ENCODE data around the gene CLIC5.

The CLIC5 gene

DNA sequence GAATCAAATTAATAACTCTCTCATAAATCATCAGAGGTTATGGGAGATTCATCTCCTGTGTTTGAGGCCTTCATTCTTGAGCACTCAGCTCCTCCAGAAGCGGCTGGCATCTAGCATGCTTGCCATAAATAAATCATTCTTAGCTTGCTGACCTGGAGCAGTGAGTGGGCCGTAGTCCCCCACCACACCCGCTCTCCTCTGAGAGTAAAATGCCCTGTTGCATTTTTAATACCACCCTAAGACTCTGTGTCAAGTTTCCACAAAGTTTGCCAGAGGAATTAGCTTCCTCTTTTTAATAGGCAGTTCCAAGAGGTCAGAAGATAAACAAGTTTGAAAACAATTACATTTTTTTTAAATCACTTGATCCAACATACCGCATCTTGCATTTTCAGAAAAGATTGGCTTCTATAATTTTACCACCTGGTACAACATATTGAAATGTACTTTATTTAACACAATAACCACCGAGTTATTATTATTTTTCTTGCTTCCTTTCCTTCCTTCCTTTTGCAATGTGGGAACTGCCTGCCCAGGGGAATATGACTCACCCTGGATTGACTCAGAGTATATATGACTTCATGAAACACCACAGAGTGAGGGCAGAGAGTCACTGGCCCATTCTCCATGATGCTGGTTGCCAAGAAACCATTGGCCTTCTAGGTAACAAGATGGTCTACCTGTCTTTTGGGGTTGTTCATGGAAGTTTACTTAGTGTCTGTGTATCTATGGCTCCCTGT is 29.4 kb upstream of the CLIC5 start:
- H3K9ac ChIP-seq (ENCODE audit: low read depth, low read length, poor library complexity, severe bottlenecking) = no peak overlapping the region

DNA sequence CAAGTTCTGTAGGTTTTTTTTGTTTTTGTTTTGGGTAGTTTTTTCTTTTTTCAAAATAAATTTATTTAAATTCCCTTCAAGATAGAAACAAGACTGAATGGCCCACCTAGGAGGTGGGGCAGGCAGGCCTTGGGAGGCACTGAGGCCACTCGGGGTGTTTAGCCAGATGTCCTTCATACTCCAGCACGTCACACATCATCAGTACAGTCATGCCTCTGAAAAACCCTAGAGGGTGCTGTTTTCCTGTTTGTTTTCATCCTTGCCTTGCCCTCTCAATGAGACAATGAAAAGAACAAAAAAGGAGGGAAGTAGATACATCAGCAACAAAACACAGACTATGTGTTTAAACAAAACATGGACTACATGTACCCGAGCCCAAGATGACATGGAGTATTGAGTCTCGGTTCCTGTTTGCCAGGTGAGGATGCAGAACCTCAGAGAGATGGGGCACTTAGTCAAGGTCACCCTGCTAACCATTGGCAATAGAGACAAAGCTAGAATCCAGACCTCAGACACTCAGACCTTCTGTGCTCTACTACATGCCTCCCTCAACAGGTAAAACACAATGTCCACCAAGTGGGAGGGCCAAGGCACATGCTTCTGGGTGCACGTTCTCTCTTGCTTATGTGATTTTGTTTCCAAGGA is 26.8 kb upstream of the CLIC5 start:
- TF ChIP-seq EZH2phosphoT487 (IDR thresholded peaks at IDR 0.05; ENCODE audit: borderline replicate concordance) (no peak), CTCF (conservative IDR thresholded peaks at IDR 0.05; ENCODE audit: low read length) (peak; percentile 82)

More for the DNA sequence above, 29.4 kb upstream of the CLIC5 start:
- no peaks in the 10 kb centered on the region for H3K79me2 ChIP-seq (ENCODE audit: insufficient read depth, low read length)
- no peaks in the 10 kb centered on the region for H3K9me2 ChIP-seq (replicated peaks; ENCODE audit: low read depth, low read length)
- H3F3A ChIP-seq (ENCODE audit: low read depth) = no peaks in the 10 kb centered on the region
- H3K4me2 ChIP-seq (ENCODE audit: low read depth, low read length, poor library complexity, severe bottlenecking) = no peak overlapping the region
- H3K36me3 ChIP-seq (ENCODE audit: insufficient read depth, low read length) = no peaks in the 10 kb centered on the region
- H3K4me1 ChIP-seq (ENCODE audit: insufficient read depth, low read length, poor library complexity, severe bottlenecking) = no peaks in the 10 kb centered on the region
- H3K4me3 ChIP-seq (ENCODE audit: low read length, poor library complexity, severe bottlenecking) = no peak overlapping the region
- no peak overlapping the region for H2AFZ ChIP-seq (ENCODE audit: low read length)
- no peaks in the 10 kb centered on the region for H4K20me1 ChIP-seq (ENCODE audit: insufficient read depth, low read length, poor library complexity, severe bottlenecking)
- H3K9me3 ChIP-seq (ENCODE audit: insufficient read depth, low read depth, low read length) = no peaks in the 10 kb centered on the region
- no peaks in the 10 kb centered on the region for H3K27me3 ChIP-seq (ENCODE audit: insufficient read depth, low read length, poor library complexity, severe bottlenecking)
- TF ChIP-seq EZH2phosphoT487 (IDR thresholded peaks at IDR 0.05; ENCODE audit: borderline replicate concordance) (no peak), CTCF (conservative IDR thresholded peaks at IDR 0.05; ENCODE audit: low read length) (no peak)

DNA sequence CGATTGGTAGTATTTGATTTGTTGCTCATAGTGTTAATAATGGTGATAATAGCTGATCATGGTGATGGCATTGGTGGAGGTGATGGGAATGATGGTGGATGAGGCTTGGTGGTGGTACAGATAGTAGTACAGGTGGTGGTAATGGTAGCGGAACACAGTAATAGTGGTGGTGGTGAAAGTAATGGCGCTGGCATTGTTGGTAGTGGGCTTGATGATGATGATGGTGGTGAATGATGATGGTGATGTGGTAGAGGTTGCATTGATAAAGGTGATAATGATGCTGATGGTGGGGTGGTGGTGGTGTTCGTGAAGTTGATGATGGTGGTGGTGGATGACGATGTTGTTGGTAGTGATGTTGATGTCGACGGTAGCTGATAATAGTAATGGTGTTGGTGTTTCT is 24.6 kb upstream of the CLIC5 start:
- H3K9me3 ChIP-seq (ENCODE audit: insufficient read depth, low read depth, low read length) = no peaks in the 10 kb centered on the region
- no peaks in the 10 kb centered on the region for H3K79me2 ChIP-seq (ENCODE audit: insufficient read depth, low read length)
- no peaks in the 10 kb centered on the region for H3K27me3 ChIP-seq (ENCODE audit: insufficient read depth, low read length, poor library complexity, severe bottlenecking)
- no peak overlapping the region for H2AFZ ChIP-seq (ENCODE audit: low read length)
- TF ChIP-seq EZH2phosphoT487 (IDR thresholded peaks at IDR 0.05; ENCODE audit: borderline replicate concordance) = no peak
- no peak for TF ChIP-seq CTCF (conservative IDR thresholded peaks at IDR 0.05; ENCODE audit: low read length)
- H3K4me2 ChIP-seq (ENCODE audit: low read depth, low read length, poor library complexity, severe bottlenecking) = no peak overlapping the region
- H3K9me2 ChIP-seq (replicated peaks; ENCODE audit: low read depth, low read length) = no peaks in the 10 kb centered on the region
- H3K4me3 ChIP-seq (ENCODE audit: low read length, poor library complexity, severe bottlenecking) = no peak overlapping the region
- no peaks in the 10 kb centered on the region for H3F3A ChIP-seq (ENCODE audit: low read depth)
- no peaks in the 10 kb centered on the region for H3K36me3 ChIP-seq (ENCODE audit: insufficient read depth, low read length)
- H3K9ac ChIP-seq (ENCODE audit: low read depth, low read length, poor library complexity, severe bottlenecking) = no peak overlapping the region
- H3K4me1 ChIP-seq (ENCODE audit: insufficient read depth, low read length, poor library complexity, severe bottlenecking) = no peaks in the 10 kb centered on the region
- no peaks in the 10 kb centered on the region for H4K20me1 ChIP-seq (ENCODE audit: insufficient read depth, low read length, poor library complexity, severe bottlenecking)

More for the DNA sequence above, 26.8 kb upstream of the CLIC5 start:
- H3K4me3 ChIP-seq (ENCODE audit: low read length, poor library complexity, severe bottlenecking) = no peak overlapping the region
- peak overlapping the region; percentile 65 for H2AFZ ChIP-seq (ENCODE audit: low read length)
- H4K20me1 ChIP-seq (ENCODE audit: insufficient read depth, low read length, poor library complexity, severe bottlenecking) = no peaks in the 10 kb centered on the region
- H3F3A ChIP-seq (ENCODE audit: low read depth) = no peaks in the 10 kb centered on the region
- no peaks in the 10 kb centered on the region for H3K27me3 ChIP-seq (ENCODE audit: insufficient read depth, low read length, poor library complexity, severe bottlenecking)
- H3K4me2 ChIP-seq (ENCODE audit: low read depth, low read length, poor library complexity, severe bottlenecking) = no peak overlapping the region
- no peak overlapping the region for H3K9ac ChIP-seq (ENCODE audit: low read depth, low read length, poor library complexity, severe bottlenecking)
- no peaks in the 10 kb centered on the region for H3K4me1 ChIP-seq (ENCODE audit: insufficient read depth, low read length, poor library complexity, severe bottlenecking)
- no peaks in the 10 kb centered on the region for H3K9me2 ChIP-seq (replicated peaks; ENCODE audit: low read depth, low read length)
- no peaks in the 10 kb centered on the region for H3K79me2 ChIP-seq (ENCODE audit: insufficient read depth, low read length)
- no peaks in the 10 kb centered on the region for H3K36me3 ChIP-seq (ENCODE audit: insufficient read depth, low read length)
- no peaks in the 10 kb centered on the region for H3K9me3 ChIP-seq (ENCODE audit: insufficient read depth, low read depth, low read length)
